ENCODE data around the gene PBX1. TPM values are rescaled to one million over a fixed set of nuclear protein-coding genes. Genes with fewer than 3 reads are reported as not detected.

PBX1 gene
- polyA plus RNA-seq, 10 donors = 51.2 to 64.5 (median 59.0) TPM

- DNase-seq = no peak
Measured at GRCh38 chr1:164692420-164692819, 133.4 kb downstream of the PBX1 start.

DNA sequence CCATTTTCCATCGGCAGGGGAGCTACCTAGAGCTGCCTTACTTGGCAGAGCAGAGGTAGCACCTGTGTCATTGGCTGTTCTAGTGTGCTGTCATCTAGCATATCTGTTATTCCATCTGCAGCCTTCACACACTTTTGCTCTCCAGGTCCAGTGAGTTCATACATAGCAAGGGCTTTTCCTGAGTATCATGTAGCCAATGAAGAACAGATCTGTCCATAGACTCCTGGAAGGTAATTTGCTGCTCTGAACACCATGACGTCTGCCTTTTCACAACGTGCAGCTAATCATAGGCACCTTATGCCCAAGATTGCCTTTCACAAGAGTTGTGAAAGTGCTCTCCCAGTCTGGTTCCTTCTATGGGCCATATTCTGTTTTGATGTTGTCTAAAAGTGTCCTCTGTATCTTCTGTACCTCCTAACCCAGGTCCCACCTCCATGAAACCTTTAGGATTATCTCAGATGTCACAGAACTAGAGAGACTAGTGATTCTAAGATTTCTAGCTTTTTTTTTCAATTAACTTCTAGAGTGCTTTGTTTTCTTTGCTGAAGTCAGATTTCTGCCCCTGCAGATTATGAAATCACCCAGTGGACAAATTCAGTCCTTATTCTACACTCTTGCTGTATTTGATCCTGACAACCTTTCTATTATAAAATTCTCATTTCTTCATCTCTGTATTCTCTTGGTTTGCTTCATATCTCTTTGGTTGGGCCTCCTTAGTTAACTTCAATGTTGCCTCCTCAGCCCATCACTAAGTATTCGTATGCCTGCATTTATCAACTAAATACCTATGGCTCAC lies 134.8 kb downstream of the PBX1 start:
- no peak for DNase-seq

GRCh38 chr1:164694505-164694904 lies 135.5 kb downstream of the PBX1 start:
- no peak for DNase-seq

DNA sequence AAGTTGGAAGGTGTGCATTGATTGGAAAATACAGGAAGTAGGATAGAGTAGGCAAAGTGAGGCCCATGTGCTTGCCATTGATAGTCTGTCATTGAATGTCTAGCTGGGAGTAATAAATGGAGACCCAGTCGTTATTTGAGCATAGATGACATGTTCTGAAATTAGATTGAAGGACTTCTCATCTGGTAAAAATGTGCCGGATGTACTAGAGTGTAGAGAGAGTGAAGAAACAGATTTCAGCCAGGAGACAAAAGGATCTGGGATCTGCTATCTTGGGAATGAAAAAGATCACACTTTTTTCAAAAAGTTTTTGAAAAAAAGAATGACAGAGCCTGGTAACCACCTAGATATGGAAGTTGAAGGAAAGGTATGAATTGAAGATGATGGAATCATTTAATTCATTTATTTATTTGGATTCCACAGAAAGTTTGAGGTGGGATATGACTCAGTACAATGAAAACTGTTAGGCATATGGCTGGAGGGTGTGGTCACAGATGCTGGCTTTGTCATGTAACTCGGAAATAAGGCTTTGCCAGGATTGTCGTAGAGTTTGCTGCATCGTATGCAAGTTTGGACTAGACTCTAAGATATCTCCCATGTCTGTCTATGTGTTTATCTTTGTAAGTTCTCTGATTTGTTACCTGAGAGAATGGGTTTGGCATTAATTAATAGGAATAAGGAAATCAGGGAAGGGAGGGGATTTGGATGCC lies 137.1 kb downstream of the PBX1 start:
- DNase-seq = no peak

DNA sequence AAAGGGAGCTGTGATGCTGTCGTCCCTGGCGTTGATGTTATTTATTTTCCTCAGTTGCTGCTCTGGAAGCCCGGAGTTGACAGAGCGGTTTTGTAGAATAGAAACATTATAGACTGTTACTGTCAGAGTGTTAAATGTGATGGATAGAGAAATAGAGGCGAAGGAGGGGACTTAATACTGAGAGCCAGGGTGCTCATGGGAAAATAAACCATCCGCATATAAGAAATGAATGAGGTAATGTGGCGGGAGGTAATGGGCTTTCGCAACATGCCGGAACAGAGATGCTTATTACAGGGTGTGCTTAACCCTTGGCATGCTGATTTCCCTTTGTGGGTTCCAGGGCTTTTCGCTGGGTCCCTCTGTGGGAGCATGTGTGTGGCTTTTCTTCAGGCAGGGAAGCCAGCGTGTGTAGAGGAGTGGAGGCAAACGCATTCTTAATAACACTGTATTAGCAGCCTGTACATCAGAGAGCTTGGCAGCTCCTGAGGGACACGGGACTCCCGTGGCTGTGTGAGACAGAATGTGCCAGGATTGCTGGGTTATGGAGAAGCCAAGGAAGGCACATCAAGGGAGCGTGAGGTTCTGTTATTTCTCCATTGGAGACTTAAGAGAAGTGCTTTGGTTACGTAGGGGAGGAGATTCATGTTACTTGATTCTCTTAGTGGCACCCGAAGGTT lies 141.0 kb downstream of the PBX1 start:
- DNase-seq = no peak

- no peak for DNase-seq
Measured at GRCh38 chr1:164700683-164701082, 141.7 kb downstream of the PBX1 start.

DNA sequence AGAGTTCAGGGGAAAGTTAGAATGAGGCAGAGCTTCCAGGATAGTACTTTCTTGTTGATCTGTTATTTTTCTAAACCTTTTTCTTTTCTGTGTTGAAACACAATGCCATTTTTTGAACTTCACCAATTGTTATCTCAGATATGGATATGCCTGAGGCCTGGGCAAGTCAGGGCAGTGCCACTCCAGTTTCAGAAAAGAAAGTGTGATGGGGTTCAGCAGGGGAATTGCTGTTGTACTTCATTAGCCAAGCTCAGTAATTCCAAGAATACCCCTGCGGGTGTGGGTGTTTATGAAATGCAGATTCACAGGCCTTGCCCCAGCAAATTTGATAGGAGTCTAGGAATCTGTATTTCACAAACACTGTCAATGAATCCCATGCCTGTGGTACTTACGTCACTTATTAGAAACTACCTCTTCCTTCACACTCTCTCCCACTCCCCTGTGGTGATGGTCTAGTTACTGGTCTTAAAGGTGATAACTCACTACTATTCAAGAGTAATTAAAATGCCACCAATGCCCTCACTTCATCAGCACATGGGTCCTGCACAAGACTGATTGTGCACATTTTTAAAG lies 142.3 kb downstream of the PBX1 start:
- DNase-seq = no peak

- no peak for DNase-seq
Measured at GRCh38 chr1:164702216-164702615, 143.2 kb downstream of the PBX1 start.

- DNase-seq = no peak
Measured at GRCh38 chr1:164702664-164703063, 143.7 kb downstream of the PBX1 start.

DNA sequence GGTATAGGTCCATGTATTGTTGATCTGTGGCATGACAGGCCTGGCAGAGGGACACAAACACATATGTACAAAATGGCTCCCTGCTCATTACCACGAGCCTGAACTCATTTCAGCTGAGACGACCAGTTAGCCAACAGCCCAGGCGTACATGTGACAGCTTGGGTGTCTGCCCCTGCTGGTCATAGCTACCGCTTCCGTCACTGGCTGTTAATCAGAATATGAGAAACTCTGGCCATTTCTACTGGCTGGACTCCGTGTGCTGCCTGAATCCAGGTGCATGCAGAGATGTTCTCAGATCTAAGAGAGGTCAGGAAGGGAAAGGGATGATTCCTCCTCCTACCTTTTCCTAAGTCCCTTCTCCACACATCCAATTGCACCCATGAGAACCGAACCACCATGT lies 144.5 kb downstream of the PBX1 start:
- no peak for DNase-seq

DNA sequence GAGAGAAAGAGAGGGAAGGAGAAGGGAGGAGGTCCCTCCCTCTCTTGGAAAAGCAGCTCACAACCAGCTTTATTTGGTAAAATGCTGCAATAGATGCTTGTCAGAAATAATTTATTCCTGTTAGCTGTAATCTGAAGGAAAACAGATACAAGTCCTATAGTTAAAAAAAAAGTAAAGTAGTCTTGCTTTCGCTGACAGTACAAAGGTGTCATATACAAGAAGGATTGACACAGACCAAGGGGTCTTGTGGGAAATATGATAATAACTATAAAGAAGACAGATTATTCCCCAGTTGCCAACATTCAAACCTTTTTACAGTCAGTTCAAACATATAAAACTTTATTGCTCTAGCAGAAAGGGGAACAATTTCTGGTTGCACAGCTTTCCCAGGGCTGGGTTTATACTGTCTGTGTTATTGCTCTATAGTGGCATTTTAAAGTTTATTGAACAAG lies 145.0 kb downstream of the PBX1 start:
- no peak for DNase-seq

GRCh38 chr1:164704954-164705353 lies 146.0 kb downstream of the PBX1 start:
- no peak for DNase-seq

DNA sequence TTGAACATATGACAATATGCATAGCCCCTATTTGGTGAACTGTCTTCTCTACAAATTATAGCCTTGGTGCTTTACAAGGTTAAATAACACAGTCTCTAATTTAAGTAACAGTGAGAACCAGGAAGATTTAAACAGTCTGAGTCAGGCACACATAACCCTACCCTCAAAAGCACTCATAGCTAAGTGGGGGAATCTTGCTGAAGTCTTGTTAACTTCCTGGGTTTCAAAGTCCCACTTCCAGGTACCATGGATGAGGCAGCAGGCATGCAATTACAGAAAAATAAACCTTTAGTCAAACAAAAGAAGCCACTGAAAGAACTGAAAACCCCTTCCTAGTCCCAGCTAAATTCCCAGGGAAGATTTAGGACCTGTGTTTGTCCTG lies 147.6 kb downstream of the PBX1 start:
- no peak for DNase-seq

GRCh38 chr1:164707868-164708331 lies 148.9 kb downstream of the PBX1 start:
- peak in 1 of 3 donors; percentile 62 for DNase-seq

DNA sequence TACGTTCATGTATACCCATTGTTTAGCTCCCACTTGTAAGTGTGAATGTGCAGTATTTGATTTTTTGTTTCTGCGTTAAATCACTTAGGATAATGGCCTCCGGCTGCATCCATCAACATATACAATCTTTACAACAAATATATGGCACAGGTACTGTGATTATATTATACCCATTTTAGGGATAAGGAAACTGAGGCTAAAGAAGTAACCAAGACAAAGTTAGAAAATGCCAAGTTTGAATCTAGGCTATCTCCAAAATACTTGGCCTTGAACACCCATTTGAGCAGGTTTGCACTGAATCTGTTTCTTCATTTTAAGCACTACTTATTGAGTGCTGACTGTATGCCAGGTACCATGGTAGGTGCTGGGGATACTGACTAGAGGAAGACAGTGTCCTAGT lies 149.6 kb downstream of the PBX1 start:
- DNase-seq = no peak

DNA sequence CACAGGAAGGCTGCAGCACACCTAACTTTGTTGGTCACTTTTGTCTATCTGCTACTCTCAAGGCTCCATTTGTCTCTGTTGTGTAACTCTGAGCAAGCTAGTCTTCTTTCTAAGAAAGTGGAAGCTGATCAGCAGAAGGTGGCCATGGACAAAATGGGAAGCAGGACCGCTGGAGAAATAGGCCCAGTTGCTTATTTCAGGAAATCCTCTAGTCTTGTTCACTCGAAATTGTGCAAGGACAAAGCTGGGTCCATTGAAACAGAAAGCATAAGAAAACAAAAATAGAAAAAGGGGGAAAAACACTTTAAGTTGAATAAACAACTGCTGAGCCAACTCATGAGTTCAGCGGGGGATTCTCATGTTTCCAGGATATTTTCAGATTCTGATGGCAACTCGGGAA lies 150.1 kb downstream of the PBX1 start:
- DNase-seq = no peak

GRCh38 chr1:164709541-164710278 lies 150.7 kb downstream of the PBX1 start:
- no peak for DNase-seq

DNA sequence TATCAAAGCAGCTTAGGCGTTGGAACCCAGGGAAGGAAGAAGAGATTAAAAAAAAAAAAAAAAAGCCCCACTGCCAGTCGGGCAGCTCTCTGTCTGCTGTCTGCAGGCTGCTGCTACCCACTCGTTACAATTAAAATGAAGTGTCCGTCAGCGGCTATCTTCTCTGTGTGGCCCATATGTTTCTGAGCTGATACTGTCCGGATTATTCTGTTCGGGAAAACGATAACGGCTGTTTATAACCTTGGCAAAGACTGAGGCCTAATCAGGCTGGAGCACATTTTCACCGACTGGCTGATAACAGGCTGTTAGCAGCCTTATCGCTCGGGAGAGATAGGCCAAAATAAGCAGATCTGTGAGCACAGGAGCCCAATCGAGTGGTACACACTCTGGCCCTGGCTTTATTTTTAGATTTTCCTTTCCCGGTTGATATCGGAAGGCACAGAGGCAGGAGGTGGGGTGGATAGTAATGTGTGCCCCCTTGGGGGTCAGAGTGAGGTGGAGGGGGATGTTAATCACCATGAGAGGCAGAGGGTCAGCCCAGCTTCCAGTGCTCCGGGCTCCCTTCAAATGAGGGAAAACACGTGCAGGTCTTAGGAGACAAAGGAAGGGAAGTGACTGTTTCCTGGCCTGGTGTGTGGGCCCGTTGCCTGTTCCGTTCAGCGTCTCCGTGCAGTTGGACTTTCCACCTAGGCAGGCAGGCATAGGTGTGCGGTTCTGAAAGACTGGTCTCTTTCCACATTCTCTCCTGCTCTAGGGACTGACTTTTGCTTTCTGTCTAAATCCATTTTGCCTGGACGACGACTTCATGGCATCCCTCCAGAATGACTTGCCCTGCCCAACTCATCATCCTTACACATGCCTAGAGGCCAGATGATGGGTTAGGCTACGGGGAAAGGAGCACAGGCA lies 153.4 kb downstream of the PBX1 start:
- DNase-seq = peak in 1 of 3 donors; percentile 51

DNA sequence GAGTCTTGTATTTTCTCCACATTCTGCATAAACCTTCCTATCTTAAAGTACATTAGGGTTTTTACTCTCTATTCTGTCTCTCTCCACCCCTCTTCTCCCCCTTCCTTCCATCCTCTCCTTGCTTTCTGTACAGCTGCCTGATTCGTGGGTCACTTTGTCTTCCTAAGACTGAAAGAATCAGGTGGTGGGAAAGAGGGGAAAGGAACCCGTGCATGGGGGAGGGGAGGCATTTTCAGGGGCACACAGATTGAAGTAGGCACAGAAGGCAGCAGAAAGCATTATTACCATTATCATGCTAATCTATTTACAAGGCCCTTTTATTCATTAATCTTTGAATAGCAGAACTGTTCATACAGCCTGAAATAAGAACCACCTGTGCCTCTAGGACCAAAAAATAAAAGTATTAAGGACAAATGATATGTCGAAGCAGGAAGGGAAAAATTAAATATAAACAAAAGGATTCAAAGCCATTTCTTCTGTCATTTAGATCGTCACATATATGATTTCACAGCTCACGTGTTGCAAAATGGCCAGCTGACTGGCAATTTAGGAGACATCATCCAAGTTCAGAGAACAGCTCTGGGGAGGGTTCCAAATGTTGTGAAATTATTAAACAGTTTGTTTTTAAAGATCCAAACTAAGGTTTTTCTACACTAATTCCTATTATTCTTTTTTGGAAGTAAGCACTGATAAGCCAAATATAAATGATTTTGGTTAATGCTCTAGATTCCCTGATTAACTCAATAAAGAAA lies 154.6 kb downstream of the PBX1 start:
- no peak for DNase-seq

All from muscle of back (tissue), 11 donors.